HFFc6 (cell line): Measurements from ENCODE around the gene CADPS2. TPM values are rescaled to one million over a fixed set of nuclear protein-coding genes. Genes with fewer than 3 reads are reported as not detected.

Experiments
- DNase-seq: peaks from one replicate; pipeline ENCODE4 v3.0.0-alpha.2; 2018
- H3K27ac Mint-ChIP-seq: 2 replicates; pipeline ENCODE4 v1.8.0; 2020; ENCODE audit warnings: mild to moderate bottlenecking, mixed read lengths
- H3K27me3 Mint-ChIP-seq: 2 replicates; pipeline ENCODE4 v1.8.0; 2021; ENCODE audit warnings: mild to moderate bottlenecking, moderate library complexity, mixed read lengths; ENCODE audit not compliant: insufficient read depth
- H3K36me3 Mint-ChIP-seq: 2 replicates; pipeline ENCODE4 v1.8.0; 2021; ENCODE audit warnings: low read depth, mixed read lengths
- H3K4me1 Mint-ChIP-seq: 2 replicates; pipeline ENCODE4 v1.8.0; 2020; ENCODE audit warnings: low read depth, mixed read lengths
- H3K4me3 Mint-ChIP-seq: 2 replicates; pipeline ENCODE4 v1.8.0; 2020; ENCODE audit warnings: mild to moderate bottlenecking, moderate library complexity, mixed read lengths
- H3K9me3 Mint-ChIP-seq: 2 replicates; pipeline ENCODE4 v1.8.0; 2020; ENCODE audit warnings: mild to moderate bottlenecking, mixed read lengths
- CTCF ChIP-seq: fragments of 200-600 bp; sonication (generic); IDR thresholded peaks from 2 replicates; pipeline ENCODE4 v1.5.0; 2021; ENCODE audit warnings: antibody characterized with exemption, mild to moderate bottlenecking
- long read RNA-seq: library from polyadenylated mRNA; unstranded; transcript quantifications from one replicate; pipeline ENCODE4 v2.0.0, GENCODE V29; 2019
- total RNA-seq, 6 experiments: library from RNA; stranded (reverse); fragmentation: NEBNext Ultra II Directional; extraction: Animal tissue kit (Norgen Biotek cat#: 25700); gene quantifications; 2 replicates in 1 of 6; 3 replicates in 5 of 6; pipeline ENCODE4 v1.2.3, GENCODE V29; 2021

CADPS2 gene
- total RNA-seq: not detected
- long read RNA-seq: 0 reads

GRCh38 chr7:122886357-122887081 is at the start of gene CADPS2:
TSS of gene CADPS2 (minus strand) at chr7:122886460. CDS start at chr7:122886337, 123 bp downstream.
- Mint-ChIP-seq H3K4me3 (peak within 1 kb of the TSS; percentile 64), H3K4me1 (no peaks in the 10 kb centered on the region; the same call in 1 of the 2 replicates), H3K27me3 (peaks cover 6% of the 10 kb centered on the region; the same call in 1 of the 2 replicates), H3K36me3 (no peaks in the 10 kb centered on the region), H3K9me3 (no peaks in the 10 kb centered on the region), H3K27ac (no peak within 1 kb of the TSS)
- TF ChIP-seq CTCF: no peak
- DNase-seq: peak; percentile 5

GRCh38 chr7:122935620-122936019 is 49.4 kb upstream of the CADPS2 start:
- H3K36me3 Mint-ChIP-seq: no peaks in the 10 kb centered on the region; the same call in 1 of the 2 replicates
- no peak for DNase-seq
- H3K4me1 Mint-ChIP-seq: no peaks in the 10 kb centered on the region
- H3K27ac Mint-ChIP-seq: no peak overlapping the region
- TF ChIP-seq CTCF: no peak
- no peak overlapping the region for H3K4me3 Mint-ChIP-seq
- peaks cover 47% of the 10 kb centered on the region for H3K9me3 Mint-ChIP-seq
- no peaks in the 10 kb centered on the region for H3K27me3 Mint-ChIP-seq

- Mint-ChIP-seq H3K4me1 (no peaks in the 10 kb centered on the region), H3K27me3 (no peaks in the 10 kb centered on the region), H3K9me3 (peaks cover 16% of the 10 kb centered on the region), H3K27ac (no peak overlapping the region), H3K36me3 (no peaks in the 10 kb centered on the region), H3K4me3 (no peak overlapping the region)
- no peak for DNase-seq
- TF ChIP-seq CTCF: no peak
These were observed 33.5 kb upstream of the CADPS2 start for GRCh38 chr7:122919643-122920181.

GRCh38 chr7:122914812-122915211 is 28.6 kb upstream of the CADPS2 start:
- peaks cover 22% of the 10 kb centered on the region for H3K9me3 Mint-ChIP-seq
- DNase-seq: no peak
- no peak for TF ChIP-seq CTCF
- H3K36me3 Mint-ChIP-seq: no peaks in the 10 kb centered on the region
- no peaks in the 10 kb centered on the region for H3K27me3 Mint-ChIP-seq
- H3K4me3 Mint-ChIP-seq: no peak overlapping the region
- H3K27ac Mint-ChIP-seq: no peak overlapping the region
- H3K4me1 Mint-ChIP-seq: no peaks in the 10 kb centered on the region

- Mint-ChIP-seq H3K4me3 (no peak overlapping the region), H3K4me1 (no peaks in the 10 kb centered on the region), H3K9me3 (peaks cover 28% of the 10 kb centered on the region), H3K27me3 (no peaks in the 10 kb centered on the region), H3K27ac (no peak overlapping the region), H3K36me3 (no peaks in the 10 kb centered on the region)
- no peak for TF ChIP-seq CTCF
- no peak for DNase-seq
These were observed 27.3 kb upstream of the CADPS2 start for GRCh38 chr7:122913608-122914007.
